Measurements from ENCODE around the gene RSPH3.
"Not testable (repeated sequence)": the region's sequence is repeated elsewhere in the genome, so short reads cannot be mapped to it uniquely, and the experiment has no call there.

Gene RSPH3

DNA sequence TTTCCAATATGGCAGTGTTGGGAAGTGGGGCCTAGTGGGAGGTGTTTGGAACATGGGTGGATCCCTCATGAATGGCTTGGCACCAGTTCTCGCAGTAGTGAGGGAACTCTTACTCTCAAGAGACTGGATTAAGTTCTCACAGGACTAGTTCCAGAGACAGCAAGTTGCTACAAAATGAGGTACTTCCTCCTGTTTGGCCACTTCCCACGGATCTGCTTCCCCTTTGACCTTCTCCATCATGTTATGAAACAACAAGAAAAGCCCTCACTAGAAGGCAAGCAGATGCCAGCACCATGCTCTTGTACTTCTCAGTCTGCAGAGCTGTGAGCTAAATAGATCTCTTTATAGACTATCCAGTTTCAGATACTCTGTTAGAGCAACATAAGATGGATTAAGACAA, 3.1 kb downstream of the RSPH3 start:
- Histone ChIP-seq H3K27ac (ENCODE audit: low read depth, low read length) (no peak overlapping the region), H3K4me3 (ENCODE audit: low read depth in 1 of 2, low read length in 2 of 2) (no peak overlapping the region), H3K9me3 (ENCODE audit: low read length) (no peaks in the 10 kb centered on the region), H3K27me3 (ENCODE audit: control insufficient read depth in 1 of 2, insufficient read depth in 2 of 2, low read length in 2 of 2) (no peaks in the 10 kb centered on the region), H3K36me3 (ENCODE audit: insufficient read depth, low read length) (peaks cover 4% of the 10 kb centered on the region), H3K9ac (ENCODE audit: low read length) (no peak overlapping the region), H3K4me1 (ENCODE audit: insufficient read depth, low read length) (peaks cover 16% of the 10 kb centered on the region)

DNA sequence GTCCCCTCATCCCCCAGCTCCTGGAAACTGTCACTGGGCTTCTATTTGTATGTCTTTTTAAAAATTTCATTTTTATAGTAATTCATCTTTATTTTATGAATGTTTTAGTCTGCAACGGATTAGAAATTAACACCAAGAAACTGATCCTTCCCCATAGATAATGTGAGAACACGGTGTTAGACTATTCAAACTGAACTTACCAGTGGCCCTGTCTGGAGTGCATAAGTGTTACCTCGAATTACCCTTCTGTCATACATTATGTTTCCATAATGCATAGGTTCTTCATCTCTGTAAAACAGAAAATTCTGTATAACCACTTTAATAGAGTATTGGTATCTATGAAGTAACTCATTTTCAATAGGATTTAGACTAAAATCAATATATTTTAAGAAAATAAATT, 6.4 kb downstream of the RSPH3 start:
- H3K36me3 ChIP-seq (ENCODE audit: insufficient read depth, low read length) = peaks cover 4% of the 10 kb centered on the region
- no peaks in the 10 kb centered on the region for H3K4me1 ChIP-seq (ENCODE audit: insufficient read depth, low read length)
- no peak overlapping the region for H3K4me3 ChIP-seq (ENCODE audit: low read depth in 1 of 2, low read length in 2 of 2)
- no peaks in the 10 kb centered on the region for H3K9me3 ChIP-seq (ENCODE audit: low read length)
- H3K9ac ChIP-seq (ENCODE audit: low read length) = no peak overlapping the region
- H3K27me3 ChIP-seq (ENCODE audit: control insufficient read depth in 1 of 2, insufficient read depth in 2 of 2, low read length in 2 of 2) = no peaks in the 10 kb centered on the region
- no peak overlapping the region for H3K27ac ChIP-seq (ENCODE audit: low read depth, low read length)

- peaks cover 4% of the 10 kb centered on the region for H3K36me3 ChIP-seq (ENCODE audit: insufficient read depth, low read length)
Observed at GRCh38 chr6:158991017-158991723, 8.8 kb downstream of the RSPH3 start.

GRCh38 chr6:158989711-158990110, 10.3 kb downstream of the RSPH3 start:
- H3K27me3 ChIP-seq (ENCODE audit: control insufficient read depth in 1 of 2, insufficient read depth in 2 of 2, low read length in 2 of 2); H3K4me1 ChIP-seq (ENCODE audit: insufficient read depth, low read length); H3K9me3 ChIP-seq (ENCODE audit: low read length); H3K27ac ChIP-seq (ENCODE audit: low read depth, low read length); H3K36me3 ChIP-seq (ENCODE audit: insufficient read depth, low read length); H3K4me3 ChIP-seq (ENCODE audit: low read depth in 1 of 2, low read length in 2 of 2); H3K9ac ChIP-seq (ENCODE audit: low read length): not testable (repeated sequence)

More at GRCh38 chr6:158991017-158991723, 8.8 kb downstream of the RSPH3 start:
- H3K9ac ChIP-seq (ENCODE audit: low read length) = no peak overlapping the region
- H3K27me3 ChIP-seq (ENCODE audit: control insufficient read depth in 1 of 2, insufficient read depth in 2 of 2, low read length in 2 of 2) = no peaks in the 10 kb centered on the region
- H3K27ac ChIP-seq (ENCODE audit: low read depth, low read length) = no peak overlapping the region
- no peak overlapping the region for H3K4me3 ChIP-seq (ENCODE audit: low read depth in 1 of 2, low read length in 2 of 2)
- no peaks in the 10 kb centered on the region for H3K9me3 ChIP-seq (ENCODE audit: low read length)
- H3K4me1 ChIP-seq (ENCODE audit: insufficient read depth, low read length) = no peaks in the 10 kb centered on the region

GRCh38 chr6:158988477-158988876, 11.5 kb downstream of the RSPH3 start:
- H3K27me3 ChIP-seq (ENCODE audit: control insufficient read depth in 1 of 2, insufficient read depth in 2 of 2, low read length in 2 of 2) = no peaks in the 10 kb centered on the region
- no peak overlapping the region for H3K4me3 ChIP-seq (ENCODE audit: low read depth in 1 of 2, low read length in 2 of 2)
- peaks cover 4% of the 10 kb centered on the region for H3K36me3 ChIP-seq (ENCODE audit: insufficient read depth, low read length)
- no peaks in the 10 kb centered on the region for H3K9me3 ChIP-seq (ENCODE audit: low read length)
- H3K9ac ChIP-seq (ENCODE audit: low read length) = no peak overlapping the region
- no peak overlapping the region for H3K27ac ChIP-seq (ENCODE audit: low read depth, low read length)
- H3K4me1 ChIP-seq (ENCODE audit: insufficient read depth, low read length) = no peaks in the 10 kb centered on the region

GRCh38 chr6:158987657-158988056, 12.3 kb downstream of the RSPH3 start:
- H3K36me3 ChIP-seq (ENCODE audit: insufficient read depth, low read length) = peaks cover 3% of the 10 kb centered on the region
- H3K27me3 ChIP-seq (ENCODE audit: control insufficient read depth in 1 of 2, insufficient read depth in 2 of 2, low read length in 2 of 2) = no peaks in the 10 kb centered on the region
- no peak overlapping the region for H3K9ac ChIP-seq (ENCODE audit: low read length)
- no peak overlapping the region for H3K4me3 ChIP-seq (ENCODE audit: low read depth in 1 of 2, low read length in 2 of 2)
- H3K9me3 ChIP-seq (ENCODE audit: low read length) = no peaks in the 10 kb centered on the region
- no peaks in the 10 kb centered on the region for H3K4me1 ChIP-seq (ENCODE audit: insufficient read depth, low read length)
- H3K27ac ChIP-seq (ENCODE audit: low read depth, low read length) = no peak overlapping the region

GRCh38 chr6:158978757-158979156, 21.2 kb downstream of the RSPH3 start:
- Histone ChIP-seq H3K27ac (ENCODE audit: low read depth, low read length) (no peak overlapping the region), H3K27me3 (ENCODE audit: control insufficient read depth in 1 of 2, insufficient read depth in 2 of 2, low read length in 2 of 2) (no peaks in the 10 kb centered on the region), H3K4me1 (ENCODE audit: insufficient read depth, low read length) (no peaks in the 10 kb centered on the region), H3K36me3 (ENCODE audit: insufficient read depth, low read length) (peaks cover 4% of the 10 kb centered on the region), H3K9me3 (ENCODE audit: low read length) (no peaks in the 10 kb centered on the region), H3K9ac (ENCODE audit: low read length) (no peak overlapping the region), H3K4me3 (ENCODE audit: low read depth in 1 of 2, low read length in 2 of 2) (no peak overlapping the region)

DNA sequence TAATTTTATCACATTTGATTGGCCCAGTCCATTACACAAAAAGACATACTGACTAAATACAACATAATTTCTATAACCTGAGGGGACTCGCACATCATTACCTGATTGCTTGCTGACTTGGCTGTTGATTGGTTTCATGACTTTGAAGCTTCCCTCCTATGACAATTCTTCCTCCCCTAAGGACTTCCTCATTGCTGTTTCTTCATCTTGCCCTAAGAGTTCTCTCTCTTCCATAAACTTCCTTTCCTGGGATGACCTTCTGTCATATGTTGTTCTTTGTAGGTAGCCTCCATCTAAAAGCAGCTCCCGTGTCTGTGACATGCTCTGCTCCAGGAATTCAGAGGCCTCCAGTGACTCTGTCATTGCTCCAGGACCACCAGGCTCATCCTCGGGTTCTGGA, 22.6 kb downstream of the RSPH3 start:
- H3K9me3 ChIP-seq (ENCODE audit: low read length) = no peaks in the 10 kb centered on the region
- no peak overlapping the region for H3K9ac ChIP-seq (ENCODE audit: low read length)
- peaks cover 4% of the 10 kb centered on the region for H3K36me3 ChIP-seq (ENCODE audit: insufficient read depth, low read length)
- no peak overlapping the region for H3K4me3 ChIP-seq (ENCODE audit: low read depth in 1 of 2, low read length in 2 of 2)
- no peaks in the 10 kb centered on the region for H3K27me3 ChIP-seq (ENCODE audit: control insufficient read depth in 1 of 2, insufficient read depth in 2 of 2, low read length in 2 of 2)
- H3K4me1 ChIP-seq (ENCODE audit: insufficient read depth, low read length) = no peaks in the 10 kb centered on the region
- H3K27ac ChIP-seq (ENCODE audit: low read depth, low read length) = no peak overlapping the region

GRCh38 chr6:158972241-158973233, 27.5 kb downstream of the RSPH3 start:
- Histone ChIP-seq H3K36me3 (ENCODE audit: insufficient read depth, low read length) (no peaks in the 10 kb centered on the region), H3K9me3 (ENCODE audit: low read length) (no peaks in the 10 kb centered on the region), H3K4me3 (ENCODE audit: low read depth in 1 of 2, low read length in 2 of 2) (no peak overlapping the region), H3K4me1 (ENCODE audit: insufficient read depth, low read length) (no peaks in the 10 kb centered on the region), H3K27ac (ENCODE audit: low read depth, low read length) (no peak overlapping the region), H3K9ac (ENCODE audit: low read length) (no peak overlapping the region), H3K27me3 (ENCODE audit: control insufficient read depth in 1 of 2, insufficient read depth in 2 of 2, low read length in 2 of 2) (no peaks in the 10 kb centered on the region)

GRCh38 chr6:158970640-158971275, 29.2 kb downstream of the RSPH3 start:
- Histone ChIP-seq H3K36me3 (ENCODE audit: insufficient read depth, low read length) (no peaks in the 10 kb centered on the region), H3K4me3 (ENCODE audit: low read depth in 1 of 2, low read length in 2 of 2) (no peak overlapping the region), H3K9ac (ENCODE audit: low read length) (no peak overlapping the region), H3K9me3 (ENCODE audit: low read length) (no peaks in the 10 kb centered on the region), H3K27ac (ENCODE audit: low read depth, low read length) (no peak overlapping the region), H3K4me1 (ENCODE audit: insufficient read depth, low read length) (no peaks in the 10 kb centered on the region), H3K27me3 (ENCODE audit: control insufficient read depth in 1 of 2, insufficient read depth in 2 of 2, low read length in 2 of 2) (no peaks in the 10 kb centered on the region)

DNA sequence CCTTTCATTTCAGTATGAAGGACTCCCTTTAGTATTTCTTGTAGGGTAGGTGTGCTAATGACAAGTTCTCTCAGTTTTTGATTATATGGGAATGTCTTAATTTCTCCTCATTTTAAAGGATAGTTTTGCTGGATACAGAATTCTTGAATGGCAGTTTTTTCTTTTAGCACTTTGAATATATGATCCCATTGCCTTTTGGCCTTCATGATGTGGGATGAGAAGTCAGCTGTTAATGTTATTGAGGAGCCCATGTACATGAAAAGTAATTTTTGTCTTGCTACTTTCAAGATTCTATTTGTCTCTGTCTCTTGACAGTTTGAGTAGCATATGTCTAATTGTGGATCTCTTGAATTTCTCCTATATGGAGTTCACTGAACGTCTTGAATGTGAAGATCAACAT, 30.9 kb downstream of the RSPH3 start:
- no peak overlapping the region for H3K27ac ChIP-seq (ENCODE audit: low read depth, low read length)
- no peaks in the 10 kb centered on the region for H3K9me3 ChIP-seq (ENCODE audit: low read length)
- no peak overlapping the region for H3K9ac ChIP-seq (ENCODE audit: low read length)
- H3K27me3 ChIP-seq (ENCODE audit: control insufficient read depth in 1 of 2, insufficient read depth in 2 of 2, low read length in 2 of 2) = no peaks in the 10 kb centered on the region
- H3K4me1 ChIP-seq (ENCODE audit: insufficient read depth, low read length) = no peaks in the 10 kb centered on the region
- no peaks in the 10 kb centered on the region for H3K36me3 ChIP-seq (ENCODE audit: insufficient read depth, low read length)
- H3K4me3 ChIP-seq (ENCODE audit: low read depth in 1 of 2, low read length in 2 of 2) = no peak overlapping the region

Data from muscle layer of colon (tissue), 2 donors.